Measurements from ENCODE around the gene MATR3.

The MATR3 gene

DNA sequence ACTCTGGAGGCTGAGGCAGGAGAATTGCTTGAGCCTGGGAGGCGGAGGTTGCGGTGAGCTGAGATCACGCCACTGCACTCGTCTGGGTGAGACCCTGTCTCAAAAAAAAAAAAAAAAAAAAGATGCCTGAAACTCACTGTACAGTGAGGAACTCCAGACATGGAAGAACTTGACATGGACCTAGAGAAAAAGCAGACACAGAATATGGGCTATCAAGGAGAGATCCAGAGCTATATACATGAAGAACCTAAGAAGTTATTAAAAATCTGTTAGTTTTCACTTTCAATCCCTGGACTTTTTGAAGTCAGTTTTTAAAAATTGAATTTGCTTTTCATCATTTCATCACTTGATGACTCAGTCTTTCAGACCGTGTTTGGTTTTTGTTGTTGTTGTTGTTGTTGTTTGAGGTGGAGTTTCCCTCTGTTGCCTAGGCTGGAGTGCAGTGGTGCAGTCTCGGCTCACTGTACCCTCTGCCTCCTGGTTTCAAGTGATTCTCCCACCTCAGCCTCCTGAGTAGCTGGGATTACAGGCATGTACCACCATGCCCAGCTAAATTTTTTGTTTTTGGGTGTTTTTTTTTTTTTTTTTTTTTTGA is 68.4 kb downstream of the MATR3 start:
- no peak for DNase-seq

DNA sequence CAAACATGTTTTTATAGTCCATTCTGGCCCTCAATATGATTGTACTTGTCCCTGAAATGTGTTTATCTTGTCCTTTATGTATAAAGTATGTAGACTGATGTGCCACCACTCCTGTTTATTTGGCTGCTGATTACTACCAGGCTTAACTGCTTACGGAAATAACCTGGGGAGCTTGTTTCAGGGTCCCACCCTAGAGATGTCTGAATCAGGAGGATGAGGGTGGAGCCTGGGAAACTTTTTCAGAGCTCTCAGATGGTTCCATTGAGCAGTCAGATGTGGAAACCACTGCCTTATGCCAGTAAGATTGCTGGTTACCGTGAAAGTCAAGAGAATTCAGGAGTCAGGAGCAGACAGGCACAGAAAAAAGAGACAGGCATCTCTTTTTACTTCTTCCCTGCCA is 70.4 kb downstream of the MATR3 start:
- no peak for DNase-seq

GRCh38 chr5:139364466-139364865 is 70.9 kb downstream of the MATR3 start:
- no peak for DNase-seq

DNA sequence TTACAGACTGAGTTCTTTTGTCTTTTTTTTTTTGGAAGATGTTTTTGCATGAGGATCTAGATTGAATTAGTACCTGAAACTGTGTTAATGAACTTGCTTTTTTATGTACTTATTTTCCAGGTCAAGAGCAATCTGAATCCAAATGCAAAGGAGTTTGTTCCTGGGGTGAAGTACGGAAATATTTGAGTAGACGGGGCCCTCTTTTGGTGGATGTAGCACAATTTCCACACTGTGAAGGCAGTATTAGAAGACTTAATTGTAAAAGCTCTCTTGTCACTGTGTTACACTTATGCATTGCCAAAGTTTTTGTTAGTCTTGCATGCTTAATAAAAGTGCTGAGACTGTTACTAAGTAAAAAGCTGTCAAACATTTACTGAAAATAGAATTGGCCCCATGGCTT is 75.1 kb downstream of the MATR3 start:
- DNase-seq = no peak

GRCh38 chr5:139369181-139369580 is 75.6 kb downstream of the MATR3 start:
- DNase-seq = no peak

DNA sequence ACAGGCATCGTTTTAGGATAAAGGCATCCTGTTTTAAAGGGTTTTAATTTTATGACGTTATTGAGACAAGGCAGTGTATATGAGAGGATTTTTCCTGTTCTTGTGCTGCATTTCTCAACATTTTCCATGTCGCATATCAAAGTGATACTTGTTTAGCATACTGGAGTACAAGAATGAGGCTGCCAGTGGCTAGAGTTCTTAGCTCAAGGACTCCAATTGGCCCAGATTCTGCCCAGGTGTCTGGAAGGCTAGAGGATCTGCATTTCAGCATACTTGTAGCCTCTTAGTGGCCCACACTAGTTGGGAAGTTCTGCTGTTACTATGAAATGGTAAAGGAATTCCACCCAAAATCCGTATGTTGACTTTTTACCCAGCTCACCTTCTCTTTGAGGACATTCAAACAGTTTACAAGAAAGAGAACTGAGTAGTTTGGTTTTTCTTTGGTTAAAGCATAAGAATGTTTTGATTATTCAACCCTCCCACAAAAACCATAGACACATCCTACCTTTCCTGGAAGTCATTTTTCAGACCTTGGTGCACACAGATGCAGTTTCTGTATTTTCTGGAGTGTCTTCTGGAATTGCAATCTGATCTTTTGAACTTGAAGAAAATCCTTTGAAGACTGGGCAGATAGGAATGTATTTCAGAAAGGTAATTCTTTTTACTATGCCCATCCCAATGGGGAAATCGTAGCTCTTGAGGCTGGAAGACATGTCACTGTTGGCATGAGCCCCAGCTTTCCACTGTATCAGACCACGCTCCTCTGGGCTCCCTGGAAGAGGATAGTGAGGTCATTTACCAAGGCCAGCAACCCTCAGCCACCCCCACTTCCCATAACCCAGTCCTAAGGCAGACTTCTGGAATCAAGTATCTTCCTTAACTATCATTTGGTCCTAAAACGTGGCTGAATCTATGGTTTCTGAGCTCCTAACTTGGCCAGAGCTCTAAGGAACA is 78.2 kb downstream of the MATR3 start:
- no peak for DNase-seq

DNA sequence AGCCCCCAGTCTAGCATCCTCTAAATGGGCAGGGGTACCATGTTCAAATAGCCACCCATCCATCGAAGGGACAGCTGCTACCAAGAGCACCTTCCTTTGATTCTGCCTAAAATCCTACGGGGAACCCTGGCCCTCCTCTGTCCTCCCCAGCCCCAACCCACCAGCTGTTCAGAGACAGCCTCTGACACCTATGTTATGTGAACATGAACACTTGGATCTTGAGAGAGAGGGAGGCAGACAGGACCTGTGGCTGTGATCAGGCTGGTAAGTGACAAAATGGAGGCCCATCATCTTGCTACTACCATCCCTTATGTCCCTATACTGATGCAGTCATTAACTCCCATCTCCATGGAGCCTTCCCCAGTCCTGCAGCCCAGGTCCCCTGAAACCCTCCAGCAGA is 81.4 kb downstream of the MATR3 start:
- DNase-seq = no peak

DNA sequence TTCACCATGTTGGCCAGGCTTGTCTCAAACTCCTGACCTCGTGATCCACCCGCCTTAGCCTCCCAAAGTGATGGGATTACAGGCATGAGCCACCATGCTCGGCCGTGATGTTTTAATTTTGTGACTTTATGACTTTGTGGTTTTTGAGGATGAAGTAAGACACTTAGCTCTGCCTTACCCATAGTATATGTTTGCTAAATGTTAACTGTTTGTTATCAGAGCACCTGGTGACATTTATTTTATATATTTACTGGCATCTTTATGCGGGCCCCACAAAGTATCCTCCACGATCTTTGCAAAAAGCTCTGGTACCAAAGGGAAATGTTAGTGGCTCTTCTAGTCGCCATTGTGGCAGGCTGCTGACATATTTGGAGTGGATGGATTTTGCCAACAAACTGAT is 82.8 kb downstream of the MATR3 start:
- no peak for DNase-seq

DNA sequence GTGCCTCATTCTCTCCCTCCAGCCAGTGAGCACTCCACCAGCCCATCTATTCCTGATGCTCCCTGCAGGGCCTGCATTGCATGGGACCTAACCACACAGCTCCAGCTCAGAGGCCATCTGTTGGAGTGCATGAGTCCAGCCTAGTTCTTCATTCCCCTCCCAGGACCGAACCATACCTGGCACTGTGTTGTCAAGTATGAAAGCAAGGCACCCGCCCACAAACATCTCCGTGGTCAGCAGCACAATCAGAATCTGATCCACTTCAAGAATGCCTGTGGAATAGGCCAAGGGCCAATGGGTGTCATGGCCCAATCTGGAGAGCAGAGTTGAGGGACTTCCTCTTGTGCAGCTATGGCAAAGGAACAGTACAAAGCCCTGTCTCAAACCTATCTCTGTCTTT is 83.7 kb downstream of the MATR3 start:
- no peak for DNase-seq

DNA sequence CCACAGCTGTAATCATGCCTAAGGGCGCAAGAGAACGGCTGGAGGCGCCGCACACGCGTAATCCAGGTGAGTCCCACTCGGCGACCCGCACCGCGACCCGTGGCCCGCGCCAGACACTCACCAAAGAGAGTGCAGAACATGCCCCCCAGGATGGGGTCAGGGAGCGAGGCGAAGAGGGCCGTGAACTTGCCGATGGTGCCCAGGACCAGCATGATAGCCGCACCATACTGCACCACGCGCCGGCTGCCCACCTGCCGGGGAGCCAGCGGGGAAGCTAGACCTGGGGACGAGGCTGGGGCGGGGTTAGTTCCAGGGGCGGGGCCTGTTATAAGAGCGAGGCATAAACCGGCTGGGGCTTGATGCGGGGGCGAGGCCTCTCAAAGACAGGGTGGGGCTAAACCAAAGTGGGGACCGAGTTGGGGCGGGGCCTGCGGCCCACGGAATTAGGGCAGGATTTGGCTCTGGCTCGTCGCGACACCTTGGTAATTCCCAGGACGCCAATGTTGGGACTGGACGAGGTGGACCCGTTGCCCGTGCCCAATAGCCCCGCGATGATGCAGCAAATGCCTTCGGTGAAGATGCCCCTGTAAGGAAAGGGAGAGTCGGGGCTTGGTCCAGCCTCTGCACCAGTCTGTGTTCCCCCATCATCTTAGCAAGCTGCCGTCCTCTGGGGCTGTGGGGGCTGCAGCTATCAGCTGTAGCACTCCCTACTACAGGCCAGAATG is 84.7 kb downstream of the MATR3 start:
- DNase-seq = no peak

- DNase-seq = no peak
Observed at GRCh38 chr5:139378941-139379361, 85.4 kb downstream of the MATR3 start.

GRCh38 chr5:139379626-139380449 is 86.3 kb downstream of the MATR3 start:
- DNase-seq = no peak
